Panc1 (cell line): ENCODE data around the gene ADORA1. TPM values are rescaled to one million over a fixed set of nuclear protein-coding genes. Genes with fewer than 3 reads are reported as not detected.

Experiments used
- ATAC-seq: fragments of 200-7000 bp; cut with Tn5 transposase; 2 replicates; pipeline ENCODE4 v1.9.1; 2020; ENCODE audit warnings: mild to moderate bottlenecking, moderate library complexity
- BruUV-seq: library from RNA; stranded (reverse); fragments of 400-500 nt; replicated peaks from 2 replicates; lab custom pipeline; 2021; lab: Mats Ljungman, UMichigan
- CTCF ChIA-PET: fragments of 300-600 bp; sonication (Branson Sonifier 250); formaldehyde crosslinking; loops from one replicate; lab custom pipeline; 2022; ENCODE audit warnings: antibody characterized with exemption; lab: Charles Lee
- POLR2A ChIA-PET: fragments of 300-600 bp; sonication (Branson Sonifier 250); formaldehyde crosslinking; loops from one replicate; lab custom pipeline; 2022; ENCODE audit warnings: antibody characterized with exemption; lab: Charles Lee
- DNase-seq: peaks from one replicate; pipeline ENCODE4 v3.0.0-alpha.2; 2010; ENCODE audit warnings: low read depth, low spot score
- H3K27ac ChIP-seq: 2 replicates; pipeline ENCODE4 v1.5.1; 2011; ENCODE audit warnings: mild to moderate bottlenecking, low read length, inconsistent platforms
- H3K27me3 ChIP-seq: fragments of 200-500 bp; sonication (Bioruptor generic); 2 replicates; pipeline ENCODE4 v1.6.0; 2014; ENCODE audit warnings: low read length, inconsistent platforms; ENCODE audit not compliant: control insufficient read depth, insufficient read depth
- H3K36me3 ChIP-seq: fragments of 200-500 bp; sonication (Bioruptor generic); 2 replicates; pipeline ENCODE4 v1.5.1; 2014; ENCODE audit warnings: inconsistent platforms, mild to moderate bottlenecking, low read length, moderate library complexity; ENCODE audit not compliant: control insufficient read depth, insufficient read depth
- H3K4me1 ChIP-seq: 2 replicates; pipeline ENCODE4 v1.5.1; 2011; ENCODE audit warnings: inconsistent platforms, mild to moderate bottlenecking, low read length, moderate library complexity; ENCODE audit not compliant: control insufficient read depth, insufficient read depth
- H3K4me3 ChIP-seq, 2 experiments: 2 replicates each; pipeline ENCODE4 v1.5.1; 2011 to 2012; ENCODE audit warnings: low read depth in 2 of 2, low read length in 2 of 2, mild to moderate bottlenecking in 2 of 2, inconsistent platforms in 1 of 2, moderate library complexity in 1 of 2
- H3K9me3 ChIP-seq: fragments of 200-500 bp; sonication (Bioruptor generic); 2 replicates; pipeline ENCODE4 v1.5.1; 2014; ENCODE audit warnings: low read depth, mild to moderate bottlenecking, inconsistent platforms, low read length, moderate library complexity; ENCODE audit not compliant: control insufficient read depth, insufficient read depth
- CTCF ChIP-seq: fragments of 450-650 bp; IDR thresholded peaks from 2 replicates; pipeline ENCODE4 v1.5.1; 2017; ENCODE audit warnings: mild to moderate bottlenecking
- POLR2AphosphoS5 ChIP-seq: IDR thresholded peaks from 2 replicates; pipeline ENCODE4 v1.6.1; 2012; ENCODE audit warnings: mild to moderate bottlenecking, low read depth, low read length, moderate library complexity
- REST ChIP-seq, 2 experiments: IDR thresholded peaks; 2 replicates each; pipeline ENCODE4 v1.6.1; 2011 to 2012; ENCODE audit warnings: low read depth in 2 of 2, control low read depth in 1 of 2, low read length in 1 of 2, mild to moderate bottlenecking in 1 of 2, moderate library complexity in 1 of 2; ENCODE audit not compliant: insufficient read depth in 1 of 2
- SIN3A ChIP-seq: IDR thresholded peaks from 2 replicates; pipeline ENCODE4 v1.6.1; 2012; ENCODE audit warnings: low read depth, mild to moderate bottlenecking, low read length, moderate library complexity, borderline replicate concordance; ENCODE audit not compliant: insufficient read depth
- TCF7L2 ChIP-seq: IDR thresholded peaks from 2 replicates; pipeline ENCODE4 v1.6.1; 2011; ENCODE audit warnings: mild to moderate bottlenecking, low read depth, low read length, inconsistent platforms
- in situ Hi-C: cut with HindIII; loops from 2 replicates; pipeline ENCODE4 v1.10.0; 2016; ENCODE audit warnings: low sequenced_read_pairs, low pct_unique_long_range_greater_than_20kb
- intact Hi-C: fragments of 100-400 bp; cut with micrococcal nuclease; formaldehyde crosslinking; loops from one replicate; pipeline ENCODE4 v1.10.0; 2022; ENCODE audit not compliant: unreplicated experiment
- total RNA-seq: library from RNA; stranded (reverse); gene quantifications from one replicate; pipeline ENCODE4 v1.2.1, GENCODE V29; 2021; ENCODE audit not compliant: unreplicated experiment

ADORA1 gene
- total RNA-seq, 1 experiment from 2014 or later = 8.5 TPM

GRCh38 chr1:203147376-203147775 lies 19.9 kb downstream of the ADORA1 start:
- intact Hi-C loops = no loop called here
- no peak for TF ChIP-seq SIN3A
- no peak for TF ChIP-seq REST (IDR thresholded peaks at IDR 0.05; ENCODE audit: insufficient read depth in 1 of 2, low read depth in 2 of 2, low read length in 1 of 2)
- no peak for TF ChIP-seq CTCF
- no peak for TF ChIP-seq POLR2AphosphoS5
- TF ChIP-seq TCF7L2 = no peak
- Histone ChIP-seq H3K36me3 (no peaks in the 10 kb centered on the region), H3K27me3 (no peaks in the 10 kb centered on the region), H3K27ac (no peak overlapping the region), H3K4me3 (no peak overlapping the region), H3K4me1 (peaks cover 44% of the 10 kb centered on the region), H3K9me3 (no peaks in the 10 kb centered on the region)
- in situ Hi-C loops = no loop called here
- BruUV-seq = no TSS peak
- ATAC-seq (no peak), DNase-seq (no peak)
- CTCF ChIA-PET = interaction anchor here (0.6 to 1.3 kb wide), 3 partner anchors 19 to 1640 kb away, joined by 3 to 5 read pairs (median 3); partner anchors contain the start of gene ADORA1
- POLR2A ChIA-PET = no interaction called here

GRCh38 chr1:203148127-203148526 lies 20.6 kb downstream of the ADORA1 start:
- H3K4me1 ChIP-seq = peaks cover 51% of the 10 kb centered on the region
- no peaks in the 10 kb centered on the region for H3K9me3 ChIP-seq
- no peaks in the 10 kb centered on the region for H3K27me3 ChIP-seq
- no peak for TF ChIP-seq TCF7L2
- no peak for TF ChIP-seq SIN3A
- TF ChIP-seq REST (IDR thresholded peaks at IDR 0.05; ENCODE audit: insufficient read depth in 1 of 2, low read depth in 2 of 2, low read length in 1 of 2) = no peak
- no peak; the same call in 1 of the 2 replicates for TF ChIP-seq CTCF
- no peak for TF ChIP-seq POLR2AphosphoS5
- H3K27ac ChIP-seq = no peak overlapping the region
- no peak overlapping the region for H3K4me3 ChIP-seq
- no peak for DNase-seq
- no peak for ATAC-seq
- in situ Hi-C loops = no loop called here
- ChIA-PET CTCF (interaction anchor here (0.6 to 1.3 kb wide), 5 partner anchors 20 to 1639 kb away, joined by 3 to 5 read pairs (median 4); partner anchors contain the start of gene ADORA1), POLR2A (no interaction called here)
- intact Hi-C loops = no loop called here
- no peaks in the 10 kb centered on the region for H3K36me3 ChIP-seq
- BruUV-seq = no TSS peak
